ENCODE results near the gene DMP1. TPM values are rescaled to one million over a fixed set of nuclear protein-coding genes. Genes with fewer than 3 reads are reported as not detected.
A peak's percentile ranks its signal among the peaks of the same experiment; 100 is the strongest.
"Not testable (repeated sequence)": the region's sequence is repeated elsewhere in the genome, so short reads cannot be mapped to it uniquely, and the experiment has no call there.

The DMP1 gene
- total RNA-seq, 4 donors from 2014 or later: not detected

DNA sequence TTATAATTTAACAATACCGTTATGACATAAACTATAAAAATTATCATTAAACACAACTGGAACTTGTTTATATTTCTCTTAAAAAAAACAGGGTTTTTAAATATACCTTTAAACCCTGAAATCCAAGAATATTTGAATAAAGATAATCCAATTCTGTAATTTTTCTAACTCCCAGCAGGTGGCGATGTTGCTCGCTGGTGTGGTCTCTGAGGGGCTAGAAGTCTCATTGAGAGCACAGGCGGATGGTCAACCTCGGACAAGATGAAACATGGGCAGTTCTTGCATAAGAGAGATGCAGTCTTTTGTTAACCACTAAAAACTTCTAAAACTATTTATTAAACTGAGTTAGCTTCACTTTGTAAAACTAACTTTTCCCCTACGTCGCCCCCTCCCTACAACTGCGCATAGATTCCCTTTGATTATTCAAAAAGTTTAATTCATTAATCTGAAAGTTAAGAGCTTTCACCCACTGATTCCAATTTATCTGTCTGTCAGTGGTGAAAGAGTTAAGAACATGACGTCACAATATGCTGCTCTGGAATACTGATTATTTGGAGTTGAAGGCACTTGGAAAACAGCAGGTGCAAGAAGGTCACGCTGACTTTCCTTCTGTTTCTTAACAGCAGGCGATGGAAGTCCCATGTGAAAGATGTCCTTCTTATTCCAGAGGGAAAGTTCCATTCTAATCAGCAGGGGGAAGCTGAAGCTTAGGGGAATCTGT lies 29.5 kb downstream of the DMP1 start:
- no peaks in the 10 kb centered on the region for H3K27me3 ChIP-seq
- H3K9me3 ChIP-seq: no peaks in the 10 kb centered on the region
- no peaks in the 10 kb centered on the region for H3K36me3 ChIP-seq
- no peak for DNase-seq (ENCODE audit: low spot score in 2 of 2)
- TF ChIP-seq POLR2AphosphoS5 (IDR thresholded peaks at IDR 0.05) (no peak), POLR2A (IDR thresholded peaks at IDR 0.05) (no peak), EP300 (IDR thresholded peaks at IDR 0.05) (no peak)
- TF ChIP-seq, protein P1, sequence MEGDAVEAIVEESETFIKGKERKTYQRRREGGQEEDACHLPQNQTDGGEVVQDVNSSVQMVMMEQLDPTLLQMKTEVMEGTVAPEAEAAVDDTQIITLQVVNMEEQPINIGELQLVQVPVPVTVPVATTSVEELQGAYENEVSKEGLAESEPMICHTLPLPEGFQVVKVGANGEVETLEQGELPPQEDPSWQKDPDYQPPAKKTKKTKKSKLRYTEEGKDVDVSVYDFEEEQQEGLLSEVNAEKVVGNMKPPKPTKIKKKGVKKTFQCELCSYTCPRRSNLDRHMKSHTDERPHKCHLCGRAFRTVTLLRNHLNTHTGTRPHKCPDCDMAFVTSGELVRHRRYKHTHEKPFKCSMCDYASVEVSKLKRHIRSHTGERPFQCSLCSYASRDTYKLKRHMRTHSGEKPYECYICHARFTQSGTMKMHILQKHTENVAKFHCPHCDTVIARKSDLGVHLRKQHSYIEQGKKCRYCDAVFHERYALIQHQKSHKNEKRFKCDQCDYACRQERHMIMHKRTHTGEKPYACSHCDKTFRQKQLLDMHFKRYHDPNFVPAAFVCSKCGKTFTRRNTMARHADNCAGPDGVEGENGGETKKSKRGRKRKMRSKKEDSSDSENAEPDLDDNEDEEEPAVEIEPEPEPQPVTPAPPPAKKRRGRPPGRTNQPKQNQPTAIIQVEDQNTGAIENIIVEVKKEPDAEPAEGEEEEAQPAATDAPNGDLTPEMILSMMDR (IDR thresholded peaks at IDR 0.05): peak; percentile 43 to 61
- WGBS: 41% methylated on average over 11 of the region's 11 CpGs
- no peak overlapping the region for H3K27ac ChIP-seq
- no peak overlapping the region for H3K4me3 ChIP-seq
- no peaks in the 10 kb centered on the region for H3K4me1 ChIP-seq

DNA sequence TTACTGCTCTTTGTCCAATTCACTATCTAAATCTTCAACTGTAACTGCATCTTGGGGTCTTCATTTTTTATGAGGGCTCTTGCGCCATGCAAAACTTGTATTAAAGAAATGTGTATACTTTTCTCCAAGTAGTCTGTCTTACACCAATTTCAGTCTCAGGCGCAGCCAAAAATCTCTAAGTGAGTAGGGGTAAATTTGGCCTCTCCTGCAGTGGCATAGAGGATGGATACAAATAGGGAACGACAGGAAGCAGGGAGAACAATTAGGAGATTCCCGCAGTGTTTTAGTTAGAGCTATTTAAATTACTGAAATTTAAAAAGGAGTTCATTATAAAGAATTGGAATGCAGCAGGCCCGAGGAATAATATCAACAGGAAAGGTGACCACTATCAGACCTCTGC lies 30.2 kb downstream of the DMP1 start:
- Histone ChIP-seq H3K4me3 (no peak overlapping the region), H3K27ac (no peak overlapping the region), H3K27me3 (no peaks in the 10 kb centered on the region), H3K9me3 (no peaks in the 10 kb centered on the region), H3K4me1 (no peaks in the 10 kb centered on the region), H3K36me3 (no peaks in the 10 kb centered on the region)
- TF ChIP-seq, protein P1 (IDR thresholded peaks at IDR 0.05): no peak
- TF ChIP-seq EP300 (IDR thresholded peaks at IDR 0.05): no peak
- TF ChIP-seq POLR2AphosphoS5 (IDR thresholded peaks at IDR 0.05): no peak
- TF ChIP-seq POLR2A (IDR thresholded peaks at IDR 0.05): no peak
- WGBS: 61% methylated on average over 5 of the region's 5 CpGs
- DNase-seq (ENCODE audit: low spot score in 2 of 2): no peak

DNA sequence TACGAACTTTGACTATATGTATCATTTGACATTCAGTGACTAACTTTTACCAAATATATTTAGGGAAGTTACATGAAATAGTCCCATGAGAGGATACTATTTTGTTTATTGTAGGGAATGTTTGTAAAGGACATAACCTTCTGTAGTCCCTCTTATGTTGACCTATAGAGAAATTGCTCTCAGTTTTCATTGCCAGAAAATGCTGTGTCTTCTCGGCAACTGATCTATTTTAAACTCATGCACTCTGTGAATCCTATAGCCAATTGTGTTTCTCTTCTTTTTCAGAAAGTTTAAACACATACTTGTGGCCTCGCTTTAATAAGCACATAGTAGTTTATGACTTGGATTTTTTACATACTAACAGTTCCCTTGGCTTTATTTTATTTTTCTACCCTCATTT lies 38.2 kb downstream of the DMP1 start:
- 59% methylated on average over 3 of the region's 3 CpGs for WGBS
- Histone ChIP-seq H3K27me3 (no peaks in the 10 kb centered on the region), H3K36me3 (no peaks in the 10 kb centered on the region), H3K27ac (no peak overlapping the region), H3K9me3 (peaks cover 9% of the 10 kb centered on the region), H3K4me3 (no peak overlapping the region), H3K4me1 (no peaks in the 10 kb centered on the region)
- TF ChIP-seq, protein P1 (IDR thresholded peaks at IDR 0.05): no peak
- TF ChIP-seq POLR2A (IDR thresholded peaks at IDR 0.05): no peak
- TF ChIP-seq EP300 (IDR thresholded peaks at IDR 0.05): no peak
- no peak for TF ChIP-seq POLR2AphosphoS5 (IDR thresholded peaks at IDR 0.05)
- no peak for DNase-seq (ENCODE audit: low spot score in 2 of 2)

DNA sequence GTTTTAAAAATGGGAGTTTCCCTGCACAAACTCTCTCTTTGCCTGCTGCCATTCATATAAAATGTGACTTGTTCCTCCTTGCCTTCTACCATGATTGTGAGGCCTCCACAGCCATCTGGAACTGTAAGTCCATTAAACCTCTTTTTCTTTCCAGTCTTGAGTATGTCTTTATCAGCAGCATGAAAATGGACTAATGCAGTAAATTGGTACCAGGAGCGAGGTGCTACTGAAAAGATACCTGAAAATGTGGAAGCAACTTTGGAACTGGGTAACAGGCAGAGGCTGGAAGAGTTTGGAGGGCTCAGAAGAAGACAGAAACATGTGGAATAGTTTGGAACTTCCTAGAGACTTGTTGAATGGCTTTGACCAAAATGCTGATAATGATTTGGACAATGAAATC lies 40.9 kb downstream of the DMP1 start:
- not testable (repeated sequence) for H3K4me3 ChIP-seq; H3K27ac ChIP-seq; DNase-seq (ENCODE audit: low spot score in 2 of 2); H3K4me1 ChIP-seq; H3K9me3 ChIP-seq; H3K36me3 ChIP-seq; H3K27me3 ChIP-seq
- 88% methylated on average over 1 of the region's 1 CpG for WGBS

DNA sequence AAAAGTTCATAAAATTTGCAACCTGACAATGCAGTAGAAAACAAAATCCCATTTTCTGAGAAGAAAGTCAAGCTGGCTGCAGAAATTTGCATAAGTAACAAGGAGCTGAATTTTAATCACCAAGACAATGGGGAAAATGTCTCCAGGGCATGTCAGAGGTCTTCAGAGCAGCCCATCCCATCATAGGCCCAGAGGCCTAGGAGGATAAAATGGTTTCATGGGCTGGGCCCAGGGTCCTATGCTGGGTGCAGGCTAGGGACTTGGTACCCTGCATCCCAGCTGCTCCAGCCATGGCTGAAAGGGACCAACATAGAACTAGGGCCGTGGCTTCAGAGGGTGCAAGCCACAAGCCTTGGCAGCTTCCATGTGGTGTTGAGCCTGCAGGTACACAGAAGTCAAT lies 42.0 kb downstream of the DMP1 start:
- not testable (repeated sequence) for DNase-seq (ENCODE audit: low spot score in 2 of 2); H3K9me3 ChIP-seq; H3K4me1 ChIP-seq; H3K4me3 ChIP-seq; H3K27ac ChIP-seq; H3K36me3 ChIP-seq; H3K27me3 ChIP-seq
- 27% methylated on average over 1 of the region's 1 CpG for WGBS

DNA sequence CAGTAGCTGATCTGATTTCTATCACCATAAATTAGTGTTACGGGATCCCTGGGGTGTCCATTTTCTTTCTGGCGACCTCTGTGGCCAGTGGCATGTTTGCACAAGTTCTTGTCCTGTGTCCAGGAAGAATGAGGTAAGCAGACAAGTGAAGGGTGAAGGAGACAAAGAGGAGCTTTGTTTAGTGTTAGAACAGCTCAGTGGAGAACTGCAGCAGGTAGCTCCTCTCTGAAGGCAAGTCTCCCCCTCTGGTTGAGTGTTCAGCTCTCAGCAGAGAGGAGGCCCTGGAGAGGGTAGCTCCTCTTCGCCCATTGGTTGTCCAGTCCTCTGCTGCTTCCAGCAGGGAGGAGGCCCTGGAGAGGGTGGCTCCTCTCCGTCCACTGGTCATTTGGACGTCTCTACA lies 47.2 kb downstream of the DMP1 start:
- Histone ChIP-seq H3K4me1 (no peaks in the 10 kb centered on the region), H3K36me3 (no peaks in the 10 kb centered on the region), H3K9me3 (peaks cover 6% of the 10 kb centered on the region), H3K27me3 (no peaks in the 10 kb centered on the region), H3K4me3 (no peak overlapping the region), H3K27ac (no peak overlapping the region)
- DNase-seq (ENCODE audit: low spot score in 2 of 2): no peak
- WGBS: 85% methylated on average over 5 of the region's 5 CpGs
- TF ChIP-seq, protein P1 (IDR thresholded peaks at IDR 0.05): no peak
- no peak for TF ChIP-seq POLR2AphosphoS5 (IDR thresholded peaks at IDR 0.05)
- TF ChIP-seq EP300 (IDR thresholded peaks at IDR 0.05): no peak
- no peak for TF ChIP-seq POLR2A (IDR thresholded peaks at IDR 0.05)

Measured in suprapubic skin (tissue), 4 donors.